SK-N-MC (cell line): ENCODE results near the gene KIAA1217.

ENCODE experiments used
- EZH2 ChIP-seq: fragments of 200-600 bp; sonication (generic); IDR thresholded peaks from one replicate; pipeline ENCODE4 v1.6.1; 2017; ENCODE audit warnings: antibody characterized with exemption
- POLR2AphosphoS5 ChIP-seq: IDR thresholded peaks from 2 replicates; pipeline ENCODE4 v1.6.1; 2012; ENCODE audit warnings: mild to moderate bottlenecking, low read depth, low read length, borderline replicate concordance

- no peak for TF ChIP-seq POLR2AphosphoS5
- no peak for TF ChIP-seq EZH2
These were observed 47.7 kb downstream of the KIAA1217 start for GRCh38 chr10:24256619-24257107.
